GM12891 (cell line): ENCODE results near the gene AQP2.

ENCODE experiments used
- DNase-seq: peaks from one replicate; pipeline ENCODE4 v3.0.0; 2011; ENCODE audit warnings: low spot score; ENCODE audit not compliant: insufficient read length
- FAIRE-seq: peaks from 2 replicates; lab custom pipeline; 2011; peaks lifted over from hg19 to GRCh38; lab: Jason Lieb, UNC
- PAX5 ChIP-seq: IDR thresholded peaks from 2 replicates; pipeline ENCODE4 v1.6.1; 2011; ENCODE audit warnings: low read length, moderate library complexity, mild to moderate bottlenecking; ENCODE audit not compliant: insufficient read depth, severe bottlenecking
- POLR2A ChIP-seq: IDR thresholded peaks from 2 replicates; pipeline ENCODE4 v1.6.1; 2011; ENCODE audit warnings: low read depth, low read length, control low read depth
- POLR2AphosphoS5 ChIP-seq: IDR thresholded peaks from 2 replicates; pipeline ENCODE4 v1.6.1; 2011; ENCODE audit warnings: low read depth, low read length, control low read depth
- POU2F2 ChIP-seq: IDR thresholded peaks from 2 replicates; pipeline ENCODE4 v1.6.1; 2011; ENCODE audit warnings: low read depth, mild to moderate bottlenecking, control low read depth, low read length, moderate library complexity
- SPI1 ChIP-seq: IDR thresholded peaks from 2 replicates; pipeline ENCODE4 v1.6.1; 2011; ENCODE audit warnings: low read depth, low read length, control low read depth
- TAF1 ChIP-seq: IDR thresholded peaks from 2 replicates; pipeline ENCODE4 v1.6.1; 2011; ENCODE audit warnings: low read depth, low read length, control low read depth

AQP2 gene

DNA sequence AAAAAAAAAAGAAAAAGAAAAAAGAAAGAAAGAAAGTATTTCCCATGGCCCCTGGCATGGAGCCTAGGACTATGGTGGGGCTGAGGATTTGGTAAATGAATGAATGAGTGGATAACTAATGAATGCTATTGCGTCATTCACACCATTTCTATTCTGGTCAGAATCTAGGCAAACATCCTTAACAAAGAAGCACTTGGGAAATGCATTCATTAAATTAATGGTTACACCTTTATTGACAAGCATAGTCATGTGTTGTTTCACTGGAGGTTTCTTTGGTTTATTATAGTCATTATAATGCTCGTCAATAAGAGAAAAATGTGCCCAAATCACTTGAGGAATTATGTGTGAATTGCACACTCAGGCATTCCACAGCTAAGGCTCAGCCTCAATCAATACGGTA, 13.6 kb upstream of the AQP2 start:
- DNase-seq (no peak), FAIRE-seq (no peak)
- no peak for TF ChIP-seq POLR2A
- no peak for TF ChIP-seq POLR2AphosphoS5
- TF ChIP-seq TAF1: no peak
- no peak for TF ChIP-seq PAX5
- TF ChIP-seq SPI1: no peak
- TF ChIP-seq POU2F2: no peak

DNA sequence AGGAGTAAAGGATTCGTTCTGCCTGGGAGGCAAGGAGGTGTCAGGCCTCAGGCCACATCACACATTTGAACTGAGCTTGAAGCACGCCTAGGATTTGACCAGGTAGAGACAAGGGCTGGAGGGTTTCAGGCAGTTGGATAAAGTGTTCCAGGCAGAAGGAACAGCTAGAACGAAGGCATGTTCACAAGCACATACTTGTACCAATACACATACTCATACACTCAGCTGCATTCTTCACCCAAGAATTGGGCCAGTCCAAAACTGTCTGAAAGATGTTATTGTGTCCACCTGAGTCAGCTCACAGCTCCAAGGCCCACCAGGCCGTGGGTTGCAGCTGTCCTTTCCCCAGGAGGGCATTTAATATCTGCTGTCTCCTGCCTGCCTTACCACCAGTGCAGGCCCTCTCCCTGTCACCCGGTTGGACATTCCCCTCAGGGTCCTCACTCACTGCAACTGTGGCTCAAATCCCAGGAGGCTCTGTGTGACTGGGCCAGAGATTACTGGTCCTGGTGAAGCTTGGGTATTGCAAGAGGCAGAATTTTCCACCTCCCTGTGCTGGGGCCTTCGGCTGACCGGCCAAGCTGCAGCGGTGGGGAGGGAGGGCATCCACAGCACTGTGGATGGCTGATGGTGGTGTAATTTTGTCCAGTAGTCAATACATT, 12.8 kb upstream of the AQP2 start:
- no peak for FAIRE-seq
- no peak for DNase-seq
- no peak for TF ChIP-seq POU2F2
- TF ChIP-seq SPI1: no peak
- no peak for TF ChIP-seq TAF1
- TF ChIP-seq POLR2A: no peak

DNA sequence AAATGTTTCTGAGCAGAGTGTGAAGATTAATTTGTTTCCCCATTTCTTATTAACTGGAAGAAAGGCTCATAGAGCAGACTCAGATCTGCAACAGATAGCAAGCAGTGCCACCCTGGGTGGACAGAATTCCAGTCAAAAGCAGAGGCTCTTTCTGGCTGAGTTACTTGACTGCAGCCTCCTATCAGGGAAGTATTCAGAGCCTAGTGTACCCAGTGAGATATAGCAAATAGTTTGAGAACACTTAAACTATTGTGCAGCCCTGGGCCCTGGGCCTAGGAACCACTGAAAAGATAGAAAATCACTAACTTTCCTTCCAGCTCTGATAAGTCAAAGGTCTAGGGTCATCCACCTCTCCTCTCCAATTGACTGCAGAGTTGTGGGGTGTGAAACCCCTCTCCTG, 11.2 kb upstream of the AQP2 start:
- TF ChIP-seq SPI1: no peak
- no peak for TF ChIP-seq PAX5
- no peak for TF ChIP-seq POLR2AphosphoS5
- TF ChIP-seq POLR2A: no peak
- no peak for TF ChIP-seq POU2F2
- no peak for TF ChIP-seq TAF1
- FAIRE-seq (no peak), DNase-seq (no peak)

DNA sequence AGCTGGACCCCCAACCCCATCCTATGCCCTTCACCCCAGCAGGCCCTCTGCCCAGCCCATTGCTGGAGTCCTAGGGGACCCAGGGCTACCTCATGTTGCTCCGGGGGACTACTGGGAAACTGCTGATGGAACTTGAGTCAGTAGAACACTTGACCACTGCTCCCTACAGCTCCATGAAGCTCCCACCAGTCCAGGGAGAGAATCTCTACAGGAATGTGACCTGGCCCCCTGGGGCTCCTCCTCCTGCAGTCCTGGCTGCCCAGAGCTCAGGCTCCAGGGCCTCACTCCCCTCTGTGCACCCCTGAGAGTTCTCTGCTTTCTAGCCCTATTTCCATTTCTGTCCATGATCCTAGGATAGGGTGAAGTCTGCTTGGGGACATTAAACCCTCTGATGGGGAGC, 10.8 kb upstream of the AQP2 start:
- TF ChIP-seq POLR2A: no peak
- TF ChIP-seq POLR2AphosphoS5: no peak
- FAIRE-seq (no peak), DNase-seq (no peak)

DNA sequence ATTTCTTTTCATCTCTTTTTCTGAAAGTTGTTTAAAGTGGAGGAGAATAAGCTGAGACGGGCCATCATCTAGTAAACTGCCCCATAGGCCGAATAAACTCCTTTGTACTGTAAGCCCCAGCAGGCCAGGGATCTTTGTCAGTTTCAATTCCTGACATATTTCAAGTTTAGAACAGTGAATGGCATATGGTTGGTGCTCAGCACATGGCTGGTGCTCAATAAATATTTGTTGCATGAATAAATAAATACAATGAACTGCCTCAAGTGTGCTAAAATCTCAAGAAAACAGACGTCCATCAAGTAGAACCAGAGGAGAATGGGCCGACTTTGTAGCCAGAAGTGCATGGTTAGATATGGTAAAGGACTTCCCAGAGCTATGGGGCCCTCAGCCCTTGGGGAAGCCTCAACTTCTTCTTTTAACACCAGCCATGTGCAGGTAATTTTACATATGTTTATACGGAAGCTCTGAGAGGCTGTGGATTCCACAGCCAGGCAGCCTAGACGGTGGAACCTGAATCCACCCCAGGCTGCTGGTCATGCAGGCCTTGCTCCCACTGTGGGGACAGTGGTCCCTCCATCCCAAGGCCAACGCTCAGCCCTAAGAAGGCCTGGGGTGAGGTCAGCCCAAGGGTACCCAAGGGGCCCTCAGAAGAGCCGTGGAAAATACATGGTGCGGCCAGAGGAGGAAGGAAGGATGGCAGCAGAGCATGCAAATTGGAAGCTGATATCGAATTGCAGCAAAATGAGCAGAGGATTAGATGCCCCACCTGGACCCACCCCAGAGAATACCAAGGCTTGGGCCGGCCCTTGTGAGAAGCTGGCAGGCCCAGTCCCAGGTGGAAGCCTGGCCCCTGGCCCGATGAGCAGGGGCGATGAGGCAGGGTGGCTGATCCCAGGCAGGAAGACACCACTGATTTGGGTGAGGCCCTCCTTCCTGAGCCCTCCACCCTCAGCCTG, 8.7 kb upstream of the AQP2 start:
- DNase-seq (no peak), FAIRE-seq (no peak)
- no peak for TF ChIP-seq POLR2A

DNA sequence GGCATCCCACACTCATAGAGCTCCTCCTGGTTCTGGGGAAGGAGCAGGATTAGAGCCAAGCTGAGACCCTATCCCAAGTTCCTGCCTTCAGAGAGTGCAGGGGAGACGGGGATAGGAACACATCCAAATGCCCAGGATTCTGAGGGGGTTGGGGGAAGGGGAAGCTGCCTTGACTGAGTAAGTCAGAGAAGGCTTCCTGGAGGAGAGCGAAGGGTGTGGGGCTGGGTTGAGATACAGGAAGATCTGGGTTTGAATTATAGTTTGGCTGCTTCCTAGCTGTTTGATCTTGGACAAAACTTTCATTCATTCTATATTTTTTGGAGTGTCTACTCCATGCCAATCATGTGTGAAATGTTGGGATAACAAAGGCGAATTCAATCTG, 8.0 kb upstream of the AQP2 start:
- FAIRE-seq: no peak
- DNase-seq: no peak
- TF ChIP-seq POU2F2 (no peak), PAX5 (no peak), SPI1 (no peak), POLR2A (no peak), TAF1 (no peak), POLR2AphosphoS5 (no peak)

DNA sequence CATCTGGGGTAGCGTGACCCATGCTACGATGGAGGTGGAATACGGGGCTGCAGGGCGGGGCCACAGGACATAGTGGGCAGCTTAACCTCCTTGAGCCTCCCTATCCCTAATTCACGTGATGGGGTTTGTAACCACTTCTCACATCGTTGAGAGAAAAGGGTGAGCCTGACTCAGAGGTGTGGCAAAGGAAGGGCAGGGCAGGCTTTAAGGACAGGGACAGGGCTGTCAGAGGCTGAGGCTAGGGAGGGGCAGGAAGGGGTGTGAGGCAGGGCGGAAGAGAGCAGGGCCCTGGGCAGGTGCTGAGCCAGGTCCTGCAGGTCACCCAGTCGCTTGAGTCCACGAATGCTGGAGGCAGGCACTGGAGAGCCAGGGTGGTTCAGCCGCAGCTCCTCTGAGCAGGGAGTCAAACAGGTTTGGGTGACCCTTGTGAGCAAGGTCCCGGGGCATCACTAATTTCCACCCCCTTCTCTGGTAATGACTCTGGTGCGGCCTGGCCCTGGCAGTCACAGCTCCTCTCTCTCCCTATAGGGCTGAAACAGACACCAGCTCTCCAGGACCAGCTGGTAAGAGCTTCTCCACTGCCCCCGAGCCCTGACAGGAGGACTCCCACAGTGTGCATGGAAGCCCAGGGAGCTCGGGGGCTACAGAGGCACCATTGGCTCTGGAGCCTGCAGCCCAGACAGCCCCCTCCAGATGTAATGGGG, 7.5 kb upstream of the AQP2 start:
- no peak for DNase-seq
- FAIRE-seq: no peak
- TF ChIP-seq POU2F2 (no peak), TAF1 (no peak), POLR2A (no peak), PAX5 (no peak), POLR2AphosphoS5 (no peak)

DNA sequence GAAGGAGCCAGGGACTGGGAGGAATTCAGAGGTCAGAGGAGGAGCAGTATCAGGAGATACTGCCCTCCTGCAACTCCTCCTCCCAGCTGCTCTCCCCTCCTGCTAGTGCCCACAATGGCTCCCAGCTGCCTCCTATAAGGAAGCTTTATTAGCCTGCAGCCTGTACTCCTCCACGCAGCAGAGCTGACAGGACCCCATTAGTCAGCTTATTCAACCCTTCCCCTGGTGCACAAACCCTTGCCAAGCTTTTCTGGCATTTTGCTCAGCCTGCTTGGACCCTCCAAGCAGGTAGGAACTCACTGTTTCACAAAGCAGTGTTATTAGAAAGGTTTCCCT, 6.9 kb upstream of the AQP2 start:
- DNase-seq (no peak), FAIRE-seq (no peak)
- no peak for TF ChIP-seq POLR2AphosphoS5
- no peak for TF ChIP-seq TAF1
- TF ChIP-seq SPI1: no peak
- no peak for TF ChIP-seq PAX5
- TF ChIP-seq POLR2A: no peak
- no peak for TF ChIP-seq POU2F2

DNA sequence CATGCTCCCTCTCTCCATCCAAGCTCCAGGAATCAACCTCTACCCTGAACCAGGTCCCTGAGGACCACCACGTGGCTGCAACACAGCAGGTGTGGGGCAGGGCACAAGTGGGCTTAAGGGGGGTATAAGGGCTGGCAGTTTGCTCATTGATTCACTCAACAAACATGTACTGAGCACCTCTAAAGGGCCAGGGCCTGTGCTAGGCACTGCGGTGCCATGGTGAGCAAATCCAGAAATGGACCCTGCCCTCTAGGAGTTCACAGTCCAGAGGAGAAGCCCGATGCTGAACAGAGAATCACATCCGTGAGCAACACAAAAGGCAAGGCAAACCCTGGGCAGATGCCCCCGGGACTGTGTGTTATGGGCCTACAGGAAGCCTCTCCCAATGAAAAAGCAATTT, 6.5 kb upstream of the AQP2 start:
- TF ChIP-seq POU2F2 (no peak), PAX5 (no peak), SPI1 (no peak), POLR2AphosphoS5 (no peak)
- DNase-seq: no peak
- FAIRE-seq: no peak

DNA sequence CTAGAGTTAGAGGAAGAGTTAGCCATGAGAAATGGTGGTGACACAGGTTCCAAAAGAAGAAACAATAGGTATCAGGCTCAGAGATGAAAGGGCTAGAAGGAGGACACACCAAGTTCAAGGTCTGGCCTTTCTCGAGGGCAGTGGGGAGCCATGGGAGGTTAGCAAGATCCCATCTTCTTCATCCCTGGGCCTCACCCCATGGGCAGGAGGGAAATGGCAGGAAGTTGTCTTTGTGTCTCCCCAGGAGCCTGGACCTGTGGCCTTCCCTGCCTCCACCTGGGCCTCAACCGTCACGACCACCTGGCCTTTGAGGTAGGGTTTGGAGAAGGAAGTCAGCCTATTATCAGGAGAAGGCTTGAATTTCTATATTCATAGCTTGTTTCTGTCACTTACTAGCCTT, 5.8 kb upstream of the AQP2 start:
- no peak for TF ChIP-seq POU2F2
- no peak for TF ChIP-seq POLR2A
- no peak for TF ChIP-seq PAX5
- no peak for TF ChIP-seq SPI1
- no peak for TF ChIP-seq TAF1
- no peak for TF ChIP-seq POLR2AphosphoS5
- FAIRE-seq (no peak), DNase-seq (no peak)
